ENCODE results near the gene TPK1. TPM values are rescaled to one million over a fixed set of nuclear protein-coding genes. Genes with fewer than 3 reads are reported as not detected.

Gene TPK1
- total and polyA plus RNA-seq, 2 of the 13 experiments (the other 11 are each of a cell fraction or from before 2014, with no cell fraction given), result 1.0 to 1.2 TPM

DNA sequence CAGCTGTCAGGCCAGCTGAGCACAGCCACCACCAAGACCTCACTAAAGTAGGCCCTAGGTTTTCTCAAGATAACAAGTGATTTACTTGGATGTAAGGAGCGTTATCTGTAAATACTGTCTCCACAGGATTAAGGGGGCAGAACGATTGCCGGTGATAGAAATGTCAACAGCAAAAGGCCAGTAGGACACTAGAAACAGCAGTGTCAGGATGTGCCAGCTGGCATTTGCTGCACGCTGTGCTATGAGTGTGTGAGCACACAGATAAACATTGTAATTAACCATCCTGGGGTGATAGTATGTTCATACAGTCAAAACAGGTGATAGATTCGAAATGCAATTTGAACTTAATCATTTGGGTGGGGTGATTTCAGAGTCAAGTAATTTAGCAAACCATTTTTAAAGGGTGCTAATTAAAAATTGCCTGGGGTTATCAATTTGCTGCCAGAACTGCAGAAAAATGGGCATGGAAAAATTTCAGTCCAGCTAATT is 396.1 kb downstream of the TPK1 start (continued):
- TF ChIP-seq, protein P1, sequence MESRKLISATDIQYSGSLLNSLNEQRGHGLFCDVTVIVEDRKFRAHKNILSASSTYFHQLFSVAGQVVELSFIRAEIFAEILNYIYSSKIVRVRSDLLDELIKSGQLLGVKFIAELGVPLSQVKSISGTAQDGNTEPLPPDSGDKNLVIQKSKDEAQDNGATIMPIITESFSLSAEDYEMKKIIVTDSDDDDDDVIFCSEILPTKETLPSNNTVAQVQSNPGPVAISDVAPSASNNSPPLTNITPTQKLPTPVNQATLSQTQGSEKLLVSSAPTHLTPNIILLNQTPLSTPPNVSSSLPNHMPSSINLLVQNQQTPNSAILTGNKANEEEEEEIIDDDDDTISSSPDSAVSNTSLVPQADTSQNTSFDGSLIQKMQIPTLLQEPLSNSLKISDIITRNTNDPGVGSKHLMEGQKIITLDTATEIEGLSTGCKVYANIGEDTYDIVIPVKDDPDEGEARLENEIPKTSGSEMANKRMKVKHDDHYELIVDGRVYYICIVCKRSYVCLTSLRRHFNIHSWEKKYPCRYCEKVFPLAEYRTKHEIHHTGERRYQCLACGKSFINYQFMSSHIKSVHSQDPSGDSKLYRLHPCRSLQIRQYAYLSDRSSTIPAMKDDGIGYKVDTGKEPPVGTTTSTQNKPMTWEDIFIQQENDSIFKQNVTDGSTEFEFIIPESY (CRISPR knock-in tag; IDR thresholded peaks at IDR 0.05), result no peak
- TF ChIP-seq ZNF329 (CRISPR knock-in tag; IDR thresholded peaks at IDR 0.05; ENCODE audit: low read depth) (no peak), ZNF577 (CRISPR knock-in tag; IDR thresholded peaks at IDR 0.05; ENCODE audit: borderline replicate concordance, low read depth) (no peak), CCAR2 (optimal IDR thresholded peaks at IDR 0.05; ENCODE audit: low read depth, low read length) (no peak), ZNF569 (CRISPR knock-in tag; IDR thresholded peaks at IDR 0.05; ENCODE audit: borderline replicate concordance) (no peak), ELF4 (CRISPR knock-in tag; IDR thresholded peaks at IDR 0.05; ENCODE audit: borderline replicate concordance) (no peak), ZNF484 (CRISPR knock-in tag; IDR thresholded peaks at IDR 0.05; ENCODE audit: borderline replicate concordance, low read depth) (no peak), ELF3 (CRISPR knock-in tag; IDR thresholded peaks at IDR 0.05) (no peak), HIVEP1 (CRISPR knock-in tag; IDR thresholded peaks at IDR 0.05) (no peak), SETDB1 (CRISPR knock-in tag; IDR thresholded peaks at IDR 0.05; ENCODE audit: borderline replicate concordance) (no peak)
- TF ChIP-seq, protein P2, sequence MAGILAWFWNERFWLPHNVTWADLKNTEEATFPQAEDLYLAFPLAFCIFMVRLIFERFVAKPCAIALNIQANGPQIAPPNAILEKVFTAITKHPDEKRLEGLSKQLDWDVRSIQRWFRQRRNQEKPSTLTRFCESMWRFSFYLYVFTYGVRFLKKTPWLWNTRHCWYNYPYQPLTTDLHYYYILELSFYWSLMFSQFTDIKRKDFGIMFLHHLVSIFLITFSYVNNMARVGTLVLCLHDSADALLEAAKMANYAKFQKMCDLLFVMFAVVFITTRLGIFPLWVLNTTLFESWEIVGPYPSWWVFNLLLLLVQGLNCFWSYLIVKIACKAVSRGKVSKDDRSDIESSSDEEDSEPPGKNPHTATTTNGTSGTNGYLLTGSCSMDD (CRISPR knock-in tag; IDR thresholded peaks at IDR 0.05), result no peak
- TF ChIP-seq, protein P3, sequence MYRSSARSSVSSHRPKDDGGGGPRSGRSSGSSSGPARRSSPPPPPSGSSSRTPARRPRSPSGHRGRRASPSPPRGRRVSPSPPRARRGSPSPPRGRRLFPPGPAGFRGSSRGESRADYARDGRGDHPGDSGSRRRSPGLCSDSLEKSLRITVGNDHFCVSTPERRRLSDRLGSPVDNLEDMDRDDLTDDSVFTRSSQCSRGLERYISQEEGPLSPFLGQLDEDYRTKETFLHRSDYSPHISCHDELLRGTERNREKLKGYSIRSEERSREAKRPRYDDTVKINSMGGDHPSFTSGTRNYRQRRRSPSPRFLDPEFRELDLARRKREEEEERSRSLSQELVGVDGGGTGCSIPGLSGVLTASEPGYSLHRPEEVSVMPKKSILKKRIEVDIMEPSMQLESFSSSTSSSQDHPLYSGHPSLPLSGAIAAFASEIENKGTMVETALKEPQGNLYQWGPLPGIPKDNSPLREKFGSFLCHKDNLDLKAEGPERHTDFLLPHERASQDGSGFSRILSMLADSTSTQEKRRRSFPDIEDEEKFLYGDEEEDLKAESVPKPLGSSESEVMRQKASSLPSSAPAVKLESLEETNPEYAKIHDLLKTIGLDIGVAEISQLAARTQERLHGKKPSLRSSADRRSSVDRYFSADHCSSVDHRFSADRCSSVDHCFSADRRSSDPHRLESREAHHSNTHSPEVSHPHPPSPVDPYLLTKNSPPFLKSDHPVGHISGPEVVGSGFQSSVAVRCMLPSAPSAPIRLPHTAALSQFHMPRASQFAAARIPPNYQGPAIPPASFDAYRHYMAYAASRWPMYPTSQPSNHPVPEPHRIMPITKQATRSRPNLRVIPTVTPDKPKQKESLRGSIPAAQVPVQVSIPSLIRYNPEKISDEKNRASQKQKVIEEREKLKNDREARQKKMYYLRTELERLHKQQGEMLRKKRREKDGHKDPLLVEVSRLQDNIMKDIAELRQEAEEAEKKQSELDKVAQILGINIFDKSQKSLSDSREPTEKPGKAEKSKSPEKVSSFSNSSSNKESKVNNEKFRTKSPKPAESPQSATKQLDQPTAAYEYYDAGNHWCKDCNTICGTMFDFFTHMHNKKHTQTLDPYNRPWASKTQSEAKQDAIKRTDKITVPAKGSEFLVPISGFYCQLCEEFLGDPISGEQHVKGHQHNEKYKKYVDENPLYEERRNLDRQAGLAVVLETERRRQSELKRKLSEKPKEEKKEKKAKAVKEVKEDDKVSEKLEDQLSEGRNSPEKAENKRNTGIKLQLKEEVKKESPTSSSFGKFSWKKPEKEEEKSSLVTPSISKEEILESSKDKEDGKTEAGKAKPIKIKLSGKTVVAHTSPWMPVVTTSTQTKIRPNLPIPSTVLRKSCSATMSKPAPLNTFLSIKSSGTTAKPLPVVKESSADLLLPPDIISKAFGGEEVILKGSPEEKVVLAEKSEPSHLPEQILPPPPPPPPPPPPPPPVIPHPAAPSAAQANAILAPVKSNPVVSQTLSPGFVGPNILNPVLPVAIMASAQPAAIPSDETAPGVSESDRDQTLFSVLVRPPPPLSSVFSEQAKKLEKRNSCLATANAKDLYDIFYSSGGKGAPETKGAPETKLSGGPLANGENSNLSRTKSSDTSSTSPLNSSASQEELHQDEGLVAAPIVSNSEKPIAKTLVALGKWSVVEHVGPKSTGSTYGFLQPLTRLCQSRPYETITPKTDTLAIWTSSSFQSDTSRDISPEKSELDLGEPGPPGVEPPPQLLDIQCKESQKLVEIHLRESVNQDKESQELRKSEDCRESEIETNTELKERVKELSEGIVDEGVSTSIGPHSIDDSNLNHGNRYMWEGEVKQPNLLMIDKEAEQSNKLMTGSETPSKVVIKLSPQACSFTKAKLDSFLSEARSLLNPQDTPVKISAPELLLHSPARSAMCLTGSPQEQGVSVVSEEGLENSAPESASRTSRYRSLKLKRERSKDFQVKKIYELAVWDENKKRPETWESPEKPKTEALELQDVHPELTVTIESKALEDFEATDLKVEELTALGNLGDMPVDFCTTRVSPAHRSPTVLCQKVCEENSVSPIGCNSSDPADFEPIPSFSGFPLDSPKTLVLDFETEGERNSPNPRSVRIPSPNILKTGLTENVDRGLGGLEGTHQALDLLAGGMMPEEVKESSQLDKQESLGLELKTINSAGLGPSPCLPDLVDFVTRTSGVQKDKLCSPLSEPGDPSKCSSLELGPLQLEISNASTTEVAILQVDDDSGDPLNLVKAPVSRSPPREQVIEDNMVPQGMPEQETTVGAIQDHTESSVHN (CRISPR knock-in tag; IDR thresholded peaks at IDR 0.05), result no peak
- TF ChIP-seq, protein P4, sequence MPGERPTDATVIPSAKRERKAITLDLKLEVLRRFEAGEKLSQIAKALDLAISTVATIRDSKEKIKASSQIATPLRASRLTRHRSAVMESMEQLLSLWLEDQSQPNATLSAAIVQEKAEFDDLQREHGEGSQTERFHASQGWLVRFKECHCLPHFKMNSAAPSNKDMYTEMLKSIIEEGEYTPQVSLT (CRISPR knock-in tag; IDR thresholded peaks at IDR 0.05; ENCODE audit: borderline replicate concordance, low read depth), result no peak

Measured in HepG2 (cell line).